Hepatocyte (in vitro differentiated cells): ENCODE results near the gene VEPH1. TPM values are rescaled to one million over a fixed set of nuclear protein-coding genes. Genes with fewer than 3 reads are reported as not detected.

Source experiments
- DNase-seq: peaks from one replicate; pipeline ENCODE4 v3.0.0-alpha.2; 2016; ENCODE audit warnings: low spot score
- H2AFZ ChIP-seq: fragments of 200-600 bp; sonication (generic); 2 replicates; pipeline ENCODE4 v1.6.0; 2016; ENCODE audit warnings: antibody characterized with exemption, mild to moderate bottlenecking
- H3K27ac ChIP-seq: fragments of 200-600 bp; sonication (generic); 2 replicates; pipeline ENCODE4 v1.5.1; 2016; ENCODE audit warnings: mild to moderate bottlenecking
- H3K27me3 ChIP-seq: fragments of 200-600 bp; sonication (generic); 2 replicates; pipeline ENCODE4 v1.6.1; 2016
- H3K36me3 ChIP-seq: fragments of 200-600 bp; sonication (generic); replicated peaks from 2 replicates; pipeline ENCODE4 v1.5.1; 2016; ENCODE audit warnings: low read depth; ENCODE audit not compliant: insufficient read depth
- H3K4me1 ChIP-seq: fragments of 200-600 bp; sonication (generic); 2 replicates; pipeline ENCODE4 v1.5.1; 2016; ENCODE audit warnings: mild to moderate bottlenecking, moderate library complexity; ENCODE audit not compliant: insufficient read depth
- H3K4me2 ChIP-seq: fragments of 200-600 bp; sonication (generic); 2 replicates; pipeline ENCODE4 v1.6.0; 2016
- H3K4me3 ChIP-seq: fragments of 200-600 bp; sonication (generic); 2 replicates; pipeline ENCODE4 v1.5.1; 2016; ENCODE audit warnings: mild to moderate bottlenecking
- H3K79me2 ChIP-seq: fragments of 200-600 bp; sonication (generic); 2 replicates; pipeline ENCODE4 v1.6.0; 2017; ENCODE audit warnings: mild to moderate bottlenecking
- H3K9me2 ChIP-seq: fragments of 200-600 bp; sonication (generic); replicated peaks from 2 replicates; pipeline ENCODE4 v1.6.0; 2017; ENCODE audit warnings: mild to moderate bottlenecking; ENCODE audit not compliant: insufficient read depth
- H3K9me3 ChIP-seq: fragments of 200-600 bp; sonication (generic); 2 replicates; pipeline ENCODE4 v1.5.1; 2016; ENCODE audit warnings: low read depth, mild to moderate bottlenecking
- H4K20me1 ChIP-seq: fragments of 200-600 bp; sonication (generic); 2 replicates; pipeline ENCODE4 v1.6.0; 2016; ENCODE audit warnings: mild to moderate bottlenecking; ENCODE audit not compliant: insufficient read depth, poor library complexity, severe bottlenecking
- CTCF ChIP-seq: fragments of 200-600 bp; sonication (generic); IDR thresholded peaks from 2 replicates; pipeline ENCODE4 v1.5.1; 2016; ENCODE audit warnings: antibody characterized with exemption, mild to moderate bottlenecking; ENCODE audit not compliant: poor library complexity
- EZH2 ChIP-seq: fragments of 200-600 bp; sonication (generic); IDR thresholded peaks from 2 replicates; pipeline ENCODE4 v1.6.1; 2016; ENCODE audit warnings: antibody characterized with exemption, mild to moderate bottlenecking, borderline replicate concordance
- EZH2phosphoT487 ChIP-seq: fragments of 200-600 bp; sonication (generic); IDR thresholded peaks from one replicate; pipeline ENCODE4 v1.6.1; 2018; ENCODE audit warnings: antibody characterized with exemption, mild to moderate bottlenecking, low read depth, moderate library complexity; ENCODE audit not compliant: unreplicated experiment, severe bottlenecking
- WGBS: methylation state at CpG from one replicate; pipeline ENCODE4 v1.1.6; 2016; ENCODE audit warnings: low lambda C conversion rate; ENCODE audit errors: missing lambda C conversion rate; 5-methylcytosine and 5-hydroxymethylcytosine counted together
- polyA plus RNA-seq: library from polyadenylated mRNA; unstranded; fragments of >200 nt; fragmentation: Nextera tagmentation; extraction: Ambion mirVana; gene quantifications from 2 replicates; pipeline ENCODE4 v1.2.1, GENCODE V29; 2016
- total RNA-seq: library from RNA; depleted of rRNA; stranded (reverse); fragments of >200 nt; gene quantifications from 2 replicates; pipeline ENCODE4 v1.2.3, GENCODE V29; 2014

VEPH1 gene
- total and polyA plus RNA-seq, 2 experiments from 2014 or later: 2.5 to 4.7 TPM

GRCh38 chr3:157531771-157532170 is 28.6 kb upstream of the VEPH1 start:
- no peak overlapping the region for H3K4me3 ChIP-seq
- no peak overlapping the region for H2AFZ ChIP-seq
- WGBS: 87% methylated on average over 4 of the region's 4 CpGs
- no peak for DNase-seq
- no peaks in the 10 kb centered on the region for H3K36me3 ChIP-seq
- H3K9me3 ChIP-seq: no peaks in the 10 kb centered on the region
- no peaks in the 10 kb centered on the region for H3K4me1 ChIP-seq
- H3K79me2 ChIP-seq: no peaks in the 10 kb centered on the region
- no peak overlapping the region for H3K4me2 ChIP-seq
- TF ChIP-seq EZH2 (no peak), EZH2phosphoT487 (no peak)
- no peaks in the 10 kb centered on the region for H3K9me2 ChIP-seq
- no peaks in the 10 kb centered on the region for H3K27me3 ChIP-seq
- H4K20me1 ChIP-seq: no peaks in the 10 kb centered on the region
- H3K27ac ChIP-seq: no peak overlapping the region

GRCh38 chr3:157531301-157531660 is 28.1 kb upstream of the VEPH1 start:
- 84% methylated on average over 3 of the region's 3 CpGs for WGBS
- H3K9me3 ChIP-seq: no peaks in the 10 kb centered on the region
- no peak overlapping the region for H3K4me3 ChIP-seq
- no peak overlapping the region for H3K27ac ChIP-seq
- TF ChIP-seq EZH2phosphoT487 (no peak), CTCF (no peak), EZH2 (no peak)
- H3K4me1 ChIP-seq: no peaks in the 10 kb centered on the region
- no peaks in the 10 kb centered on the region for H3K79me2 ChIP-seq
- no peaks in the 10 kb centered on the region for H4K20me1 ChIP-seq
- H3K9me2 ChIP-seq: no peaks in the 10 kb centered on the region
- no peak overlapping the region for H2AFZ ChIP-seq
- no peak for DNase-seq
- H3K27me3 ChIP-seq: no peaks in the 10 kb centered on the region
- no peaks in the 10 kb centered on the region for H3K36me3 ChIP-seq
- no peak overlapping the region for H3K4me2 ChIP-seq

- H3K27ac ChIP-seq: no peak overlapping the region
- no peaks in the 10 kb centered on the region for H3K27me3 ChIP-seq
- no peaks in the 10 kb centered on the region for H4K20me1 ChIP-seq
- no peaks in the 10 kb centered on the region for H3K4me1 ChIP-seq
- no peaks in the 10 kb centered on the region for H3K9me3 ChIP-seq
- no peaks in the 10 kb centered on the region for H3K9me2 ChIP-seq
- no peak for DNase-seq
- TF ChIP-seq EZH2phosphoT487: no peak
- no peak overlapping the region for H3K4me2 ChIP-seq
- 96% methylated on average over 5 of the region's 5 CpGs for WGBS
- no peaks in the 10 kb centered on the region for H3K36me3 ChIP-seq
- H3K4me3 ChIP-seq: no peak overlapping the region
- no peak overlapping the region for H2AFZ ChIP-seq
- no peaks in the 10 kb centered on the region for H3K79me2 ChIP-seq
These were observed 27.6 kb upstream of the VEPH1 start for GRCh38 chr3:157530637-157531300.

GRCh38 chr3:157529751-157530150 is 26.5 kb upstream of the VEPH1 start:
- TF ChIP-seq EZH2 (no peak), EZH2phosphoT487 (no peak)
- Histone ChIP-seq H3K4me1 (no peaks in the 10 kb centered on the region), H3K27me3 (no peaks in the 10 kb centered on the region), H3K9me2 (no peaks in the 10 kb centered on the region), H3K4me3 (no peak overlapping the region), H3K9me3 (no peaks in the 10 kb centered on the region), H3K79me2 (no peaks in the 10 kb centered on the region), H3K27ac (no peak overlapping the region), H3K4me2 (no peak overlapping the region), H4K20me1 (no peaks in the 10 kb centered on the region), H2AFZ (no peak overlapping the region), H3K36me3 (no peaks in the 10 kb centered on the region)
- 88% methylated on average over 2 of the region's 2 CpGs for WGBS
- no peak for DNase-seq

GRCh38 chr3:157529085-157529484 is 25.9 kb upstream of the VEPH1 start:
- Histone ChIP-seq H3K4me2 (no peak overlapping the region), H3K79me2 (no peaks in the 10 kb centered on the region), H2AFZ (no peak overlapping the region), H3K36me3 (no peaks in the 10 kb centered on the region), H3K9me3 (no peaks in the 10 kb centered on the region), H3K27me3 (no peaks in the 10 kb centered on the region), H3K9me2 (no peaks in the 10 kb centered on the region), H3K4me1 (no peaks in the 10 kb centered on the region), H4K20me1 (no peaks in the 10 kb centered on the region), H3K27ac (no peak overlapping the region), H3K4me3 (no peak overlapping the region)
- WGBS: 94% methylated on average over 2 of the region's 2 CpGs
- no peak for DNase-seq
- TF ChIP-seq EZH2: no peak
- no peak for TF ChIP-seq EZH2phosphoT487
- TF ChIP-seq CTCF: no peak
